Kidney tubule cell (primary cell): ENCODE results near the gene GP1BA.
A peak's percentile ranks its signal among the peaks of the same experiment; 100 is the strongest.

Experiments used
- DNase-seq: peaks from one replicate; pipeline ENCODE4 v3.0.0-alpha.2; 2018; ENCODE audit warnings: low spot score

Gene GP1BA

DNA sequence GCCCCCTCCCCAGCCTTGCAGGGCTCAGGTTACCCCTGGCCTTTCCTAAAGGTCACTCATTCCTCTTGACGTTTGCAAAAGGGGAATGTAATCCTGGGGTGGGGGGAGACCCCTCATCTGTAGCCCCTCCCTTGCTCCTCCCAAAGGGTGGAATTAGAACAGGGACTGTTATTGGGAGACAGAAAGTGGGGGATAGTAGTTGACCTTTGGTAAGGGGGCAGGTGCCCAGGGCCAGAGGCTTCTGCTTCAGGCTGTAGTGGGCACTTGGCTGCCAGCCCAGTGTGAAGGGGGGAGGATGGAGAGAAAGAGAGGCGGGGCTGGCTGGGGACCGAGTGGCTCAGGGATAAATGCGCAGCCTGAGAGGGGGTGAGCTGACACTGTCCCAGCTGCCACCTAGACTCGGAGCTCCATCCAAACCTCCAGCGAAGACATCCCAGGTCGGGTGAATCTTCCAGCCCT, 18.7 kb downstream of the GP1BA start, which contains the start of gene ENO3:
Gene ENO3, plus strand, starts transcription at position 374 of the 459 bp plus-strand sequence. CDS start 711 bp downstream, outside the sequence.
- DNase-seq: no peak

DNA sequence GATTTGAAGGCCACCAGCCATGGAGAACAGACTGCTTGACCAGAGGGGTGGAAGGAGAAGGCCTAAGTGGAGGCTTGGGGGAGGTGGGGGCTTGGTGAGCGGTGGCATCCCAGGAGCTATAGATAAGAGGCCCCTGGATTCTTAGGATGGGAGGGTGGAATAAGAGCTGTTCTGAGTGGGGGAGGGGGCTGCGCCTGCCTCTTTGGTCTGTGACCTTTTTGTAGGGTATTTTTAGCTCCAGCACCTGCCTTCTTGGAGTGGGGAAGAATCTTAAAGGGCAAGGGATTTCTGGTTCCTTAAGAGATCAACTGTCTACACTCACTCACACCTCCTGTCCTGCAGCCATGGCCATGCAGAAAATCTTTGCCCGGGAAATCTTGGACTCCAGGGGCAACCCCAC, 19.4 kb downstream of the GP1BA start:
- no peak for DNase-seq

DNA sequence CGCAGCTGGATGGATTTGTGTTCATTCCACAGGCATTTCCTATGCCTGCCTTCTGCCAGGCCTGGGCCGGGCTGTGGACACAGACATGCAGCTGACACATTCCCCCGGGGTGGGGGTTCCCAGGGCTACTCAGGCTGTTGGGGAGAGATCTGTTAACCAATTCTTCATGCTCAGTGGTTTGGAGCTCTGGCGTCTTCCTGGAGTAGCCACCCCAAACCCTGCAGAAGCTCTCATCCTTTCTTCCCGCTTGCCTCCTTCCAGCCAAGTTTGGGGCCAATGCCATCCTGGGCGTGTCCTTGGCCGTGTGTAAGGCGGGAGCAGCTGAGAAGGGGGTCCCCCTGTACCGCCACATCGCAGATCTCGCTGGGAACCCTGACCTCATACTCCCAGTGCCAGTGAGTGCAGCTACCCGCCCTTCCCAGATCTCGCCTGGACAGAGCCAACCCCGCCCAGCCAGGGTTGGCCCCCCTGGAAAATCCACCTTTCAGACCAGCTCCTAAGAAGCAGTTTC, 21.4 kb downstream of the GP1BA start:
- DNase-seq: peak; percentile 88

DNA sequence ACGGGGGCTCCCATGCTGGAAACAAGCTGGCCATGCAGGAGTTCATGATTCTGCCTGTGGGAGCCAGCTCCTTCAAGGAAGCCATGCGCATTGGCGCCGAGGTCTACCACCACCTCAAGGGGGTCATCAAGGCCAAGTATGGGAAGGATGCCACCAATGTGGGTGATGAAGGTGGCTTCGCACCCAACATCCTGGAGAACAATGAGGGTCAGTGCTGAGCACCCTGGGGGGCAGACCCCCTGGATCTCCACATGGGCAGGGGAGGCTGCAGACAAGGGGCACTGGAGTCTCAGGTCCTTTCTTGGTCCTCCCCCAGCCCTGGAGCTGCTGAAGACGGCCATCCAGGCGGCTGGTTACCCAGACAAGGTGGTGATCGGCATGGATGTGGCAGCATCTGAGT, 23.0 kb downstream of the GP1BA start:
- no peak for DNase-seq

DNA sequence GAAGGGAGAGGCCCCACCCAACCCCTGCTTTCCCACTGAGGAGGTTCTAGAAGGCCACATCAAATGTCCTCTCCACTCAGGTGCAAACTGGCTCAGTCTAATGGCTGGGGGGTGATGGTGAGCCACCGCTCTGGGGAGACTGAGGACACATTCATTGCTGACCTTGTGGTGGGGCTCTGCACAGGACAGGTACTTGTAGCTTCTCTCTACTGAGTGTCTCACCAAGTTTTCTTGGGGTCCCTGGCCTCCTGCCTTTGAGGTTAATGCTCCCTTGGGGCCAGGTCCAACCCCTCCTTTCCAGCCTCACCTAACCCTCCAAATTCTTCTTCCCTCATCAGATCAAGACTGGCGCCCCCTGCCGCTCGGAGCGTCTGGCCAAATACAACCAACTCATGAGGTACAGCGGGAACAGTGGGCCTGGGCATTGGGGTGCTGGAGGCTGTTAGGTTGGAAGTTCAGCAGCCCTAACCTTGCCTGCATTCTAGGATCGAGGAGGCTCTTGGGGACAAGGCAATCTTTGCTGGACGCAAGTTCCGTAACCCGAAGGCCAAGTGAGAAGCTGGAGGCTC, 24.5 kb downstream of the GP1BA start:
- no peak for DNase-seq

DNA sequence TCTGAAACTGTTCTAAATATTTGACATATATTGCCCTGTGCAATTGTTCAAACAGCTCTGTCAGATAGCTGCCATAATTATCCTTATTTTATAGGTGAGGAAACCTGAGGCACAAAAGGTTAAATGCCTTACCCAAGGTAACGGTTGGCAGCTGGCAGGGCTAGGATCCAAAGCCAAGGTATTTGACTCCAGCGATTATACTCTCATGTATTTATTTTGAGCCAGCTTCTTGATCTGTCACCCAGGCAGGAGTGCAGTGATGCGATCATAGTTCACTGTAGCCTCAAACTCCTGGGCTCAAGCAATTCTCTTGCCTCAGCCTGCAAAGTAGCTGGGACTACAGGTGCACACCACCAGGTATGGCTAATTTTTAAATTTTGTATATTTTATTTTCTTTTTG, 26.0 kb downstream of the GP1BA start:
- no peak for DNase-seq

DNA sequence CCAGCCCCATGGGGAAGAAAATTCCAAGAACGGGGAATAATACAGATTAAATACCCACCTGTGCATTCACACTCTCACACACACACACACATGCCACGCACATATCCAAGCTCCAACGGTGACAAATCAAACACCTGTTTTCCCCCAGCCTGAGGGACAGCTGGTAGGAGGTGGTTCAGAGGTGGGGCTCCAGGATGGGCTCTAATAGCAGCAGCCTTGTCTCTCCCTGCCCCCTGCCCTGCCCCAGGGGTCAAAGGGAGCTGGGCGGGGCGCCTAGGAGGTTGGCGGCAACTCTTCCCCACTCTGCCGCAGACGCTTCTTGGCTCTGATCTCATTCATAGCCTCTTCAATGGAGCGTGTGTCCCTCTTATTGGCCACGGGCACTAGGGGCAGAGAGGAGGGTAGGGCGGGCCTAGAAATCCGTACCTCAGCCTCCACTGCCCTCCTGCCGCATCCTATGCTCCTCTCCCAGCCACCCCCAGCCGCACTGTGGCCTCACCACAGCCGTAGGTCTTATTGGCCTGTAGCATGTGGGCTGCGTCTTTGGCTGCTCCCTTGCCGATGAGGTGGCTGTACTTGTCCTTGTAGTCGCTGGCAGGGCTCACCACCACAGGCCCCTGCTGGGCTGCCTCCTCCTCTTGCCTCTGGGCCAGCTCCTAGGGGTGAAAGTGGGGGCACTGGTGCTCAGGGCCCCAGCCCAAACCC, 27.3 kb downstream of the GP1BA start:
- DNase-seq: no peak

DNA sequence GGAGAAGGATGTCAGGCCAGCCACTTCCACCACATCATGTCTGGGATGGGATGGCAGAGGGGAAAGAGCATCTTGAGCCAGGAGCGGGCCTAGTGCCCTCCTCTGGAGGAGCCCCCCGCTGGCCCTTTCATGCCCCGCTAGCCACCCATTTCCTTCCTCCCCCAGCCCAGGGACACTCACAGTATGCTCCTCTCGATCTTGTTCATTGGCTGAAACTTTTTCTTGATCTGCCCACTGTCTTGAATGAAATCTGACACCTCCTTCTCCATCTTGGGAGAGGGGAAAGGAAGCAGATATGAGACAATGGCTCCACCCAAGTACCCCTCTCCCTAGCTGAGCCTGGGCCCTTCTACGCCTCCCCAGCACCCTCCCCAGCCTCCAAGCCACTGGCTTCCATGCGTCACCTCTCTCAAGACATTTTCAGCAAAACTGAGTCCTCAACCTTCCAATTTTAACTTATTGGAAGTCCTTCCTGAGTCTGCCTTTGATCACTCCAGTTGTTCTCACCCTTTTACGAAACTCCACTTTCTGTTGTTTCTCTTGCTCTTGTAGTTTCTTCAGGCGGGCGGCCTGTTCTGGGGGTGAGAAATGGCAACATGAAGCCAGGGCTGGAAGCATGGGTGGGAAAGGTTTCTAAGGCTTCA, 28.3 kb downstream of the GP1BA start:
- no peak for DNase-seq

DNA sequence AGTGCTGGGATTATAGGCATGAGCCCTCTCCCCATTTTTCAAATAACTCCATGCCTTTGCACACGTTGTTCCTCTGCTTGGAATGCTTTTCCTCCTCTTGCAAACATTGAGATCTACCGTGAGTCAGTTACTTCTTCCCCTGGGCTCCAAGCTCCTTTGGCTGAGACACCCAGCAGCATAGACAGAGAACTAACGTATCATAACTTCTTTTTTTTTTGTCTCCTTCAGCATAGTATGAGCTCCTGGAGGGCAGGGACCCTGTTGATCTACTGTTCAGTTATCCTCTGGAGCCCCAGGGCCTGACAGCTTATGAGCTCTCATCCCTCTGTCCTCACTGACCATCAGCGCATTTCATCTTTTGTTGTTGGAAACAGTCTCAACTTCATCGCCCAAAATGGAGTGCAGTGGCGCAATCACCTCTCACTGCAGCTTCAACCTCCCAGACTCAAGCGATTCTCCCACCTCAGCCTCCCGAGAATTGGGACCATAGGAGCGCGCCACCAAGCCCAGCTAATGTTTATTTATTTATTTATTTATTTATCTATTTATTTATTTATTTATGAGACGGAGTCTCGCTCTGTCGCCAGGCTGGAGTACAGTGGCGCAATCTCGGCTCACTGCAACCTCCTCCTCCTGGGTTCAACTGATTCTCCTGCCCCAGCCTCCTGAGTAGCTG, 33.4 kb downstream of the GP1BA start:
- no peak for DNase-seq

DNA sequence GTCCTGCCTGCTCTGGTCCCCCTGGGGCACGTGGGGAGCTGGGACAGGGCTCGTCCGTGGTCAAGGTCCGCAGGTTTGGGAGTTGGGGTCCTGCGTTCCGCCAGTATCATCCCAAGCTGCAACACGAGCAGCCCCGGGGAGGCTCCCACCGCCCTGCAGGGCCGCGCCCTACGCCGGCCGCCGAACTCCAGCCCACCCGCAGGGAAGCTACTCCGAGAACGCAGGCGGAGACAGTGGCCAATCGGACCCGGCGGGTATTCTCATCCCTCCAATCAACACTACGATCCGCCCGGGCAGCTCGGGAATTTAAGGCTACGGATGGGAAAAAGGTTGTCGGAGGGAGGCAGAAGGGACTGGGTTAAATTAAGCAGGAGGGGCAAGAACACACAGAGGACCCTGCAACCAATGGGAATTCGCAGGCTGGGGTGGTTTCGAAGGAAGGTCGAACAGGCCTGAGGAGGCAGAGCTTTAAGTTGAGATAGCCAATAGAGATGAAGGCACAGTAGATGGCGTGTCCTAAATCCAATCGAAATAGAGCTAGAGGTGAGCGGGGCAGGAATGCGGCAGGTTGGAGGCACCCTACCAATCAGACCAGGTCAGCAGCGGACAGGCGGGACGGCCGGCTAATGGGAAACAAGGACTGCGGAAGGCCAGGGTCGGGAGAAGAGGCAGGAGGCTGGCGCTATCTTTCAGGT, 34.9 kb downstream of the GP1BA start:
- peak; percentile 100 for DNase-seq

DNA sequence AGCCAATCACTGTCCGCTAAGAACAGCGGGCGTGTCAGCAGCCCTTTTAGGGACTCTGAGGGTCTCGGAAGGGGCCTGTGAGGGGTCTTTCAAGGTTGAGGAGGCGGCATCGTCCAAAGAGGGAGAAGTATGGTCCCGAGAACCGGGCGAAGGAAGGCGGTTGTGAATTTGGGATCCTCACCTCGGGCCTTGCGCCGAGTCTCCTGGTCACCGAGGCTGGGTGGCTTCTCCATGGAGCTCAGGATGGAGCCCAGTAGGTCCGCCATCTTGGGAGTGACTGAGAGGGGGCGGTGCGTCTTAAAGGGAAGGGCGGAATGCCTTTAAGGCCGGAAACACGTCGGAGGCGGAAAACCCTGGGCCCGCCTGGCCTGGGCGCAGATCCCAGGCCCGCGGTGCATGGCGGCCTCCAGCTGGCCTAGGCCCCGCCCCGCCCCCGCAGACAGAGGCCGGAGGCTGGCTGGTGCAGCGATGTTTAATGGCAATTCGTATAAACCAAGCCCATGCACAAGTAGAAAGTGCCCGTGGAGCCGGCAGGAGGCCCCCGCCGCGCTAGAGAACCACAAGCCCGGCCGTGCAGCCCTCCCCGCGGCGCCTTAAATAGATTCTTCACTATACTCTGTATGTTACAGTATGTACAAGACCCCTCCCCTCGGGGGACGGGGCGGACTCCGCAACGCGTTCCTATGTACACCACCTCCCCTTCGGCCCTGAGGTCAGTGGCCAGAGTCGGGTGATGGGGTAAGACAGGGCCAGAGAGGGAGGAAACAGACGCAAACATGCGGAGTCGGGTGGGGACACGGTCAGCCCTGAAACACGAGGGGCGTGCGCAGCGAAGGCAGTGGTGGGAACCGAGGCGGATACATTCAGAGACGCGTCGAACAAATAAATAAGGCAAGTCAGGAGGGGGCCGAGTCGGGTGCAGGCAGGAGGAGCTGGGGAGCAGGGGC, 35.7 kb downstream of the GP1BA start, which contains the start of gene SPAG7:
Gene SPAG7, minus strand, starts transcription at position 279 of the 947 bp plus-strand sequence. Its CDS starts 13 bp downstream, at position 266.
- DNase-seq: peak; percentile 98

DNA sequence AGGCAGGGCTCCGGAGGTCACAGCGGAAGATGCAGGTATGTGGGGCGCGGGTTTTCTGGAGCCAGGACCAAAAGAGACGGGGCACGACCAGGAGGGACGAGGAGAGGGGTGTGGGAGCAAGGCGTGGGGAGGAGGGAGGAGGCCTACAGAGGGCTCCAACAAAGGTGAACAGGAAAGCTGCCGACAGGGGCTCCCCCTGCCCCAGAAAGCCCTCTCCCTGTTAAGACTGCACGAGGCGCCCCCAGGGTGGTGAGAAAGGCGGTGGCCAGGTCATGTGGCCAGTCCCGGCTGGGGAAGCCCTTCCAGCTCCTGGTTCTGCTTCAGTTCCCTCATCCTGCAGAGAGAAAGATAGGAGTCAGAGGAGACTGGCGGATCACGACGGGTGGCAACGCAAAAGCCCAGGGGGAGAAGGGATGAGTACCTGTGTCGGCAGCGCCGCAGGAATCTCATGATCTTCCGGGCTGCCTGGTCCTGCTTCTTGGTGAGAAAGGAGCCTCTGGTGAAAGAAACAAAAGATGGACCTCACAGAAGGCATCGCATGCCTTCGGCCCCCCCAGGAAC, 36.5 kb downstream of the GP1BA start:
- DNase-seq: peak; percentile 86

DNA sequence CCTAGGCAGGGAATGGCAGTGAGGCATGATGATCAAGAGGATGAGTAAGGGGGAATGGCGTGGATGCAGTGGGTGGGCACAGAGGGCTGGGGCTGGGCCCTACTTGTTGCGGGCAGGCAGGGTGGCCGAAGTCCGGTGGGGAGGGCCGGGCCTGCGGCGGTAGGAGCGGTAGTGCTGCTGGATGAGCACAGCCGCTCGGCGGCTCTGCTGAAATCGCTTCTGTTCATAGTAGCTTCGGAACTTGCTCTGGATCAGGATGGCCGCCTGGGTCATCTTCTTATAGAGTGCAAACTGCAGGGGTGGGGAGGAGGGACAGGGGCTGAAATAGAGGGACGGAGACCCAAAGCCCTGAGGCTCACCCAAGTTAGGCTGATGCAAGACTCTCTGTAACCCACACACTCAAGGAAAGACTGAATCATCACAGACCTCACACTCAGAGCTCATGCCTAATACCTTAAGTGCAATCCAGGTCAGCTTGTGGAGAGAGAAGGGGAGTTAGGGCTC, 37.0 kb downstream of the GP1BA start:
- peak; percentile 88 for DNase-seq

DNA sequence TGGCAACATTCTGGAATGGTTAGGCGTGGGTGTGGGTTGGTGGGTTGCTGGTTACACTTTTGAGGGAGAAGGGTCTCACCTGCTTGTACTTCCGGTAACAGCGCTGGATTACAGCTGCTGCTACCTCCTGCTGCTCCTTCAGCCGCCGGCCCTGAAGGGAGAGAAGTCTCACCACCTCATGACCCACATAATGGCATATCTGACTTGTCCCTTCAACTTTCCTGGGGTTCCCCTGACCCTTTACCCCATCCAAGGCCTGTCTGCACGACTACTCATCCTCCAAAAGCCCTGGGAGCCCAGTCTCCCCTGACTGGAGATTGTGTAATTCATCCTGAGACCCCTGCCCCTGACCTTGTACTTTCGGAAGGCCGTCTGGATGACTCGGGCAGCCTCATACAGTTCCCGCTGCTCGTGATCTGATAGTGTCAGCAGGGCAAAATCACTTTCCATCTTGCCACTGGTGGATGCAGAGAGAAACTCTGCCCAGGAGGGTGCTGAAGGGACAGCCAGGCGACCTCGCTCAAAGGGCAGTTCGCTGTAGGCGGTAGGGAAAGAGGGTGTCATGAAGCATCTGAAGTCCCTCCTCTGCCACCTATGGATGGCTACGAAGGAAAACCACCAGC, 37.6 kb downstream of the GP1BA start:
- DNase-seq: peak; percentile 27

DNA sequence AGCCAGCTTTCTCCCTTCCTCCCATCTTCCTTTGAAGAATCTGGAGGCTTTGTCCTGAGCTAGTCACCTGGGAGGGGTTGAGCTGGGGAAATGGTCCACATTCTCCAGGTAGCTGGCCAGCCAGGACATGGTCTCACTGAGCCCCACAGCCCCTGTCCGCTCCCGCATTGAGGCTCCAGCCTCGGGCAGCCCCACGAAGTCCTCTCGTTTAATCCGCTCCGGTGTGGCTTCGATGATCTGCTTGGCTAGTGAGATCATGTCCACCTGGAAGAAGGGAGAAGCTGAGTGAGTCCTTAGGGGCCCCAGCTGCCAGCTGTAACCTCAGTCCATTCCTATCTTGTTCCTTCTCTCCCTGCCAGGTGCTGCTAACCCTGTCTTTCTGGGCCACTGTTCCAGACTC, 38.2 kb downstream of the GP1BA start:
- no peak for DNase-seq

DNA sequence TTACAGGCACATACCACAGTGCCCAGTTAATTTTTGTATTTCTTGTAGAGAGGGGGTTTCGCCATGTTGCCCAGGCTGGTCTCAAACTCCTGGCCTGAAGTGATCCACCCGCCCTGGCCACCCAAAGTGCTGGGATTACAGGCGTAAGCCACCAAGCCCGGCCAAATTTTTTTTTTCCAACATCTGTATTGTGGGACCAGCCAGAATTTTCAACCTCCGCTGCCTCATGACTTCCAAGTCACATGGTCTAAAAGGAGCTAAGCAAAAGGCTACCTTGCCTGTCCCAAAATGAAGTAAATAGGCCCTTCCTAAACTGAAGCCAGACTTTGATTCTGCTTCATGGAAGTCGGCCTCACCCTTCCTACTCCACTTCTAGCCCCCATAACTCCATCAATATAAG, 39.7 kb downstream of the GP1BA start:
- no peak for DNase-seq

DNA sequence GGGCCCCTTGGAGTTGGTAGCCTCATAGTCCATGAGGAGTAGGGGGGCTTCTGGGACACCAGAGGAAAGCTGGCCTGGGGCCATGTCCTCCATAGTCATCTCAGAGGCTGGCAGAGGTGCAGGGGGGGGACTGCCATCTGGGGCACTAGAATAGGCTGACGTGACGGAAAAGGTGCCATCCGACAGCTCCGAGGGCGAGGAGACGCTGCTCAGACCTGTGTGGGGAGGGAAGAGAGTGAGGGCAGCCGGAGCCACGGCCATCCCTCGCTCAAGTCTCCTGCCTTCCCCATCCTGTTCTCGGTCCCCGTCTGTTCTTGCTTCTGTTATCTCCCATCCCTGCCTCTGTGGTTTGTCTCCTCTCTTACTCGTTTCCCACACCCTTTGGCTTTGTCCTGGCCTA, 40.2 kb downstream of the GP1BA start:
- DNase-seq: no peak

DNA sequence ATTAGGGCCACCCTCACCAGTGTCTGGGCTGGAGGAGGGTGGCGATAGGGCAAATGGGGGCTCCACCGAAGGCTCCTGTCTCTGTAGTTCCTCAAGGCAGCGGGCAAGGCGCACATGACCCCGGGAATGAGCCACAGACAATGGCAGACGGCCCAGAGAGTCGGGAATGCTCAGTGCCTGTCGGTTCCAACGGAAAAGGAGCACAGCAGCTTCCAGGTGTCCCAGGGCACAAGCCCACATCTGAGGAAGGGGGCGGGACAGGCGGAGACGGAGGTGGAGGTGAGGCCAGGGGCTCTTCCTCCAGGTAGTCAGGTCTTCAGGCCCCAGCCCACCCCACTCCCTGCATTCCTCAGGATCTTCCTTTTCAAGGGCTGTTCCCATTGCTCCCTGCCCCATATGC, 40.7 kb downstream of the GP1BA start:
- no peak for DNase-seq

DNA sequence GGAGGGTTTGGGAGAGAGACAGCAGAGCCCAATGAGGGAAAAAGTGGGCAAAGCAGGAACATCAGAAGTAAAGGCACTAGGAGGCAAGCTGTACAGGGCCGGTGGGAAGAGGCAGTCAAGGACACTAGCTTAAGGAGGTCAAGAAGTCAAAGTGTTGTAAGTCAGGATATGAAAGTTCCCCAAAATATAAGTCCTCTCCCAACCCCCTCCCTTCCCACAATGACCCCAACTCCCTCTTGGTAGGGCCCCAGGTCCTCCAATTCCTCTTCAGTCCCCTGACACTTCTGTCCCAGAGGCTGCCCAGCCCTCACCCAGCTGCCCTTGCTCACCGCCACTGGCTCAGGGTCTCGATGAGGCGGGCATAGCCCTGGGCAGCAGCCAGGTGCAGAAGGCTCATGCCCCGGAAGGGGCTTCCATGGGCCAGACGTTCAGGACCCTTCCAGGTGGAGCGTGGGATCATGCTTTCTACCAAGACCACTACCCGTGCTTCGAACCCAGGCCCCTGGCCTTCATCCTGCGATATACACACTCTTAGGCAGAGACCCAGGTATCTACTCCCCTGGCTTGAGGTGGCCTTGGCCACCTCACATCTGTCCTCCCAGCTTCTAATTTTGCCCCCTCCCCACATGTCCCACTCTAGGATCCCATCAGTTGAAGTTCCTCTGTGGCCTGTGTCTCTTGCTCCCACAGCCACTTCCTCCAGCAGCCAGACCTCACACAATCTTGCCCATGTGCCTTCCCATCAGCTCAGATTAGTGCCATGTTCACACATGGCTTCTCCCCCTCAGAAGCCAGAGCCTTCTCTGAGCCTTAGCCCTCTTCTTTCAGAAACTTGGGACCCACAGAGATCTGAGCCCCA, 41.4 kb downstream of the GP1BA start:
- DNase-seq: no peak
